Activated CD4-positive, alpha-beta T cell treated with anti-CD3 and anti-CD28 coated beads, Interleukin-2, amount 10 ng/mL, durations not matched to agents 7 days and 5 days (primary cell): ENCODE measurements around the gene AAR2. TPM values are rescaled to one million over a fixed set of nuclear protein-coding genes. Genes with fewer than 3 reads are reported as not detected.

ENCODE experiments used
- CTCF ChIA-PET: fragments of 350-600 bp; sonication (Branson Sonifier 250); formaldehyde crosslinking; loops from one replicate; lab custom pipeline; 2021; ENCODE audit warnings: antibody characterized with exemption; lab: Charles Lee
- POLR2A ChIA-PET: fragments of 350-600 bp; sonication (Branson Sonifier 250); formaldehyde crosslinking; loops from one replicate; lab custom pipeline; 2021; ENCODE audit warnings: antibody characterized with exemption; lab: Charles Lee
- DNase-seq: peaks from one replicate; pipeline ENCODE4 v3.0.0-alpha.2; 2020
- H3K27ac Mint-ChIP-seq: one replicate; pipeline ENCODE4 v1.8.0; 2021; ENCODE audit warnings: mild to moderate bottlenecking, moderate library complexity, mixed read lengths
- H3K27me3 Mint-ChIP-seq: one replicate; pipeline ENCODE4 v1.8.0; 2021; ENCODE audit warnings: mixed read lengths
- H3K36me3 Mint-ChIP-seq: one replicate; pipeline ENCODE4 v1.8.0; 2021; ENCODE audit warnings: low read depth, mixed read lengths
- H3K4me1 Mint-ChIP-seq: one replicate; pipeline ENCODE4 v1.8.0; 2021; ENCODE audit warnings: mixed read lengths
- H3K4me3 Mint-ChIP-seq: one replicate; pipeline ENCODE4 v1.8.0; 2021; ENCODE audit warnings: mild to moderate bottlenecking, moderate library complexity, mixed read lengths
- H3K9me3 Mint-ChIP-seq: one replicate; pipeline ENCODE4 v1.8.0; 2021; ENCODE audit warnings: mixed read lengths
- total RNA-seq, 2 experiments: library from RNA; stranded (reverse); gene quantifications; one replicate each; pipeline ENCODE4 v1.2.3, GENCODE V29; 2021

AAR2 gene
- total RNA-seq, 2 experiments from 2014 or later, result 22.5 to 23.0 TPM

- Mint-ChIP-seq H3K4me1 (peaks cover 22% of the 10 kb centered on the region), H3K4me3 (no peak overlapping the region), H3K27ac (no peak overlapping the region), H3K36me3 (no peaks in the 10 kb centered on the region), H3K9me3 (no peaks in the 10 kb centered on the region), H3K27me3 (peaks cover 2% of the 10 kb centered on the region)
- CTCF ChIA-PET, result interaction anchor here (0.7 to 1.4 kb wide), 2 partner anchors 8 to 274 kb away, joined by 3 read pairs; no protein-coding TSS in a partner anchor
- no peak for DNase-seq
- POLR2A ChIA-PET, result no interaction called here
Measured at GRCh38 chr20:36228770-36229169, 7.5 kb upstream of the AAR2 start.

GRCh38 chr20:36230019-36230418 is 6.3 kb upstream of the AAR2 start:
- DNase-seq, result no peak
- H3K27ac Mint-ChIP-seq, result peak overlapping the region; percentile 32
- H3K36me3 Mint-ChIP-seq, result no peaks in the 10 kb centered on the region
- H3K27me3 Mint-ChIP-seq, result peaks cover 2% of the 10 kb centered on the region
- H3K4me1 Mint-ChIP-seq, result peaks cover 22% of the 10 kb centered on the region
- ChIA-PET POLR2A (no interaction called here), CTCF (no interaction called here)
- H3K9me3 Mint-ChIP-seq, result no peaks in the 10 kb centered on the region
- no peak overlapping the region for H3K4me3 Mint-ChIP-seq

GRCh38 chr20:36231331-36231730 is 4.9 kb upstream of the AAR2 start:
- H3K9me3 Mint-ChIP-seq, result no peaks in the 10 kb centered on the region
- no peaks in the 10 kb centered on the region for H3K36me3 Mint-ChIP-seq
- peaks cover 28% of the 10 kb centered on the region for H3K4me1 Mint-ChIP-seq
- H3K27me3 Mint-ChIP-seq, result no peaks in the 10 kb centered on the region
- no peak overlapping the region for H3K27ac Mint-ChIP-seq
- no peak overlapping the region for H3K4me3 Mint-ChIP-seq
- CTCF ChIA-PET, result interaction anchor here (0.5 to 1.0 kb wide), 2 partner anchors 179 to 254 kb away, joined by 3 to 6 read pairs; no protein-coding TSS in a partner anchor
- no peak for DNase-seq
- POLR2A ChIA-PET, result no interaction called here

- CTCF ChIA-PET, result interaction anchor here (0.9 kb wide), 1 partner anchor 18 kb away, joined by 3 read pairs; no protein-coding TSS in a partner anchor
Measured at GRCh38 chr20:36234771-36235320, 1.4 kb upstream of the AAR2 start.

GRCh38 chr20:36236786-36237121 is 476 bp downstream of the AAR2 start:
- ChIA-PET POLR2A (no interaction called here), CTCF (interaction anchor here (0.6 to 1.3 kb wide), 4 partner anchors 8 to 275 kb away, joined by 3 to 4 read pairs (median 3); no protein-coding TSS in a partner anchor)
- Mint-ChIP-seq H3K36me3 (peaks cover 22% of the 10 kb centered on the region), H3K4me1 (peaks cover 28% of the 10 kb centered on the region), H3K27me3 (no peaks in the 10 kb centered on the region), H3K27ac (peak overlapping the region; percentile 93), H3K9me3 (no peaks in the 10 kb centered on the region), H3K4me3 (peak overlapping the region; percentile 88)
- DNase-seq, result no peak

More at GRCh38 chr20:36234771-36235320, 1.4 kb upstream of the AAR2 start:
- H3K9me3 Mint-ChIP-seq, result no peaks in the 10 kb centered on the region
- H3K4me1 Mint-ChIP-seq, result peaks cover 38% of the 10 kb centered on the region
- no peak for DNase-seq
- no peaks in the 10 kb centered on the region for H3K27me3 Mint-ChIP-seq
- H3K27ac Mint-ChIP-seq, result no peak overlapping the region
- H3K4me3 Mint-ChIP-seq, result peak overlapping the region; percentile 26
- H3K36me3 Mint-ChIP-seq, result peaks cover 9% of the 10 kb centered on the region
- POLR2A ChIA-PET, result no interaction called here

GRCh38 chr20:36237477-36237876 is 1.2 kb downstream of the AAR2 start:
- Mint-ChIP-seq H3K27ac (peak overlapping the region; percentile 93), H3K9me3 (no peaks in the 10 kb centered on the region), H3K36me3 (peaks cover 22% of the 10 kb centered on the region), H3K4me3 (peak overlapping the region; percentile 88), H3K27me3 (no peaks in the 10 kb centered on the region), H3K4me1 (peaks cover 28% of the 10 kb centered on the region)
- DNase-seq, result no peak
- ChIA-PET CTCF (interaction anchor here (0.9 to 1.3 kb wide), 2 partner anchors 9 to 35 kb away, joined by 3 to 4 read pairs; no protein-coding TSS in a partner anchor), POLR2A (no interaction called here)

- ChIA-PET CTCF (interaction anchor here (1.3 kb wide), 1 partner anchor 35 kb away, joined by 4 read pairs; no protein-coding TSS in a partner anchor), POLR2A (no interaction called here)
- Mint-ChIP-seq H3K36me3 (peaks cover 22% of the 10 kb centered on the region), H3K4me3 (peak overlapping the region; percentile 52), H3K9me3 (no peaks in the 10 kb centered on the region), H3K27ac (no peak overlapping the region), H3K4me1 (peaks cover 28% of the 10 kb centered on the region), H3K27me3 (no peaks in the 10 kb centered on the region)
- DNase-seq, result no peak
Measured at GRCh38 chr20:36238153-36238552, 1.9 kb downstream of the AAR2 start.

- Mint-ChIP-seq H3K4me3 (peak overlapping the region; percentile 21), H3K36me3 (peaks cover 22% of the 10 kb centered on the region)
Measured at GRCh38 chr20:36238760-36239159, 2.5 kb downstream of the AAR2 start.

GRCh38 chr20:36240076-36240475 is 3.8 kb downstream of the AAR2 start:
- Mint-ChIP-seq H3K9me3 (no peaks in the 10 kb centered on the region), H3K4me1 (peaks cover 28% of the 10 kb centered on the region), H3K27me3 (no peaks in the 10 kb centered on the region), H3K27ac (no peak overlapping the region), H3K36me3 (peaks cover 30% of the 10 kb centered on the region), H3K4me3 (no peak overlapping the region)
- ChIA-PET POLR2A (no interaction called here), CTCF (interaction anchor here (0.5 to 0.8 kb wide), 2 partner anchors 25 to 52 kb away, joined by 3 to 4 read pairs; no protein-coding TSS in a partner anchor)
- DNase-seq, result no peak

More at GRCh38 chr20:36238760-36239159, 2.5 kb downstream of the AAR2 start:
- ChIA-PET CTCF (no interaction called here), POLR2A (no interaction called here)
- Mint-ChIP-seq H3K9me3 (no peaks in the 10 kb centered on the region), H3K4me1 (peaks cover 28% of the 10 kb centered on the region), H3K27ac (peak overlapping the region; percentile 50), H3K27me3 (no peaks in the 10 kb centered on the region)
- DNase-seq, result no peak

GRCh38 chr20:36241678-36242077 is 5.4 kb downstream of the AAR2 start:
- Mint-ChIP-seq H3K27ac (no peak overlapping the region), H3K27me3 (no peaks in the 10 kb centered on the region), H3K4me3 (no peak overlapping the region), H3K4me1 (peaks cover 22% of the 10 kb centered on the region), H3K9me3 (no peaks in the 10 kb centered on the region), H3K36me3 (peaks cover 37% of the 10 kb centered on the region)
- POLR2A ChIA-PET, result no interaction called here
- CTCF ChIA-PET, result interaction anchor here (0.6 to 0.9 kb wide), 3 partner anchors 16 to 135 kb away, joined by 3 read pairs; no protein-coding TSS in a partner anchor
- no peak for DNase-seq

GRCh38 chr20:36243726-36244125 is 7.4 kb downstream of the AAR2 start:
- ChIA-PET CTCF (interaction anchor here (1.4 kb wide), 1 partner anchor 41 kb away, joined by 3 read pairs; no protein-coding TSS in a partner anchor), POLR2A (no interaction called here)
- Mint-ChIP-seq H3K9me3 (no peaks in the 10 kb centered on the region), H3K4me1 (peaks cover 9% of the 10 kb centered on the region), H3K36me3 (peaks cover 48% of the 10 kb centered on the region), H3K4me3 (no peak overlapping the region), H3K27ac (no peak overlapping the region), H3K27me3 (no peaks in the 10 kb centered on the region)
- DNase-seq, result no peak

GRCh38 chr20:36246401-36246800 is 10.1 kb downstream of the AAR2 start:
- peaks cover 6% of the 10 kb centered on the region for H3K4me1 Mint-ChIP-seq
- ChIA-PET CTCF (interaction anchor here (1.1 kb wide), 1 partner anchor 432 kb away, joined by 3 read pairs; no protein-coding TSS in a partner anchor), POLR2A (no interaction called here)
- H3K27me3 Mint-ChIP-seq, result no peaks in the 10 kb centered on the region
- H3K4me3 Mint-ChIP-seq, result no peak overlapping the region
- H3K27ac Mint-ChIP-seq, result no peak overlapping the region
- no peak for DNase-seq
- H3K9me3 Mint-ChIP-seq, result no peaks in the 10 kb centered on the region
- H3K36me3 Mint-ChIP-seq, result peaks cover 37% of the 10 kb centered on the region

GRCh38 chr20:36248836-36249235 is 12.6 kb downstream of the AAR2 start:
- Mint-ChIP-seq H3K4me1 (peaks cover 6% of the 10 kb centered on the region), H3K36me3 (peaks cover 40% of the 10 kb centered on the region), H3K27me3 (no peaks in the 10 kb centered on the region), H3K4me3 (no peak overlapping the region), H3K9me3 (no peaks in the 10 kb centered on the region), H3K27ac (no peak overlapping the region)
- DNase-seq, result no peak
- ChIA-PET CTCF (interaction anchor here (1.4 kb wide), 1 partner anchor 17 kb away, joined by 3 read pairs; no protein-coding TSS in a partner anchor), POLR2A (no interaction called here)
